GM19023 (cell line): Measurements from ENCODE around the gene SAMD8.
A peak's percentile ranks its signal among the peaks of the same experiment; 100 is the strongest.

Experiments
- ATAC-seq: cut with Tn5 transposase; IDR thresholded peaks from one replicate; pipeline ENCODE4 v1.9.1; 2021; ENCODE audit warnings: mild to moderate bottlenecking, moderate library complexity; ENCODE audit not compliant: unreplicated experiment

The SAMD8 gene

GRCh38 chr10:75084834-75085384, 26.5 kb upstream of the SAMD8 start:
- no peak for ATAC-seq

GRCh38 chr10:75086278-75086934, 25.1 kb upstream of the SAMD8 start:
- ATAC-seq: no peak

- ATAC-seq: no peak
Measured at GRCh38 chr10:75088640-75089039, 22.8 kb upstream of the SAMD8 start.

GRCh38 chr10:75089634-75090033, 21.8 kb upstream of the SAMD8 start:
- ATAC-seq: no peak

- no peak for ATAC-seq
Measured at GRCh38 chr10:75091146-75091545, 20.3 kb upstream of the SAMD8 start.

- ATAC-seq: no peak
Measured at GRCh38 chr10:75094465-75094864, 17.0 kb upstream of the SAMD8 start.

- no peak for ATAC-seq
Measured at GRCh38 chr10:75095631-75096030, 15.8 kb upstream of the SAMD8 start.

- ATAC-seq: no peak
Measured at GRCh38 chr10:75096749-75097148, 14.7 kb upstream of the SAMD8 start.

- no peak for ATAC-seq
Measured at GRCh38 chr10:75097666-75098285, 13.7 kb upstream of the SAMD8 start.

GRCh38 chr10:75098902-75099673, 12.4 kb upstream of the SAMD8 start:
- ATAC-seq: no peak

GRCh38 chr10:75099952-75100763, 11.3 kb upstream of the SAMD8 start:
- peak; percentile 71 for ATAC-seq

- no peak for ATAC-seq
Measured at GRCh38 chr10:75100764-75101291, 10.6 kb upstream of the SAMD8 start.

GRCh38 chr10:75101416-75102251, 9.8 kb upstream of the SAMD8 start:
- ATAC-seq: no peak

GRCh38 chr10:75102830-75103673, 8.4 kb upstream of the SAMD8 start:
- no peak for ATAC-seq

- no peak for ATAC-seq
Measured at GRCh38 chr10:75103881-75104686, 7.4 kb upstream of the SAMD8 start.

GRCh38 chr10:75104842-75105241, 6.6 kb upstream of the SAMD8 start:
- ATAC-seq: no peak

- ATAC-seq: no peak
Measured at GRCh38 chr10:75105576-75106197, 5.8 kb upstream of the SAMD8 start.

- no peak for ATAC-seq
Measured at GRCh38 chr10:75106242-75106641, 5.2 kb upstream of the SAMD8 start.
